ENCODE results near the gene CHIC2. TPM values are rescaled to one million over a fixed set of nuclear protein-coding genes. Genes with fewer than 3 reads are reported as not detected.

CHIC2 gene
- total and polyA plus RNA-seq, 2 experiments from 2014 or later, result 111 to 137 TPM

GRCh38 chr4:53963336-53963735 lies 101.1 kb downstream of the CHIC2 start:
- no peaks in the 10 kb centered on the region for H3K27me3 ChIP-seq (replicated peaks; ENCODE audit: insufficient read depth)
- no peak overlapping the region for H3K9ac ChIP-seq
- no peaks in the 10 kb centered on the region for H4K20me1 ChIP-seq (ENCODE audit: insufficient read depth)
- no peaks in the 10 kb centered on the region for H3K9me3 ChIP-seq (ENCODE audit: low read depth)
- H3K4me1 ChIP-seq (ENCODE audit: insufficient read depth), result peaks cover 44% of the 10 kb centered on the region
- peak overlapping the region; percentile 70 for H3K27ac ChIP-seq
- H3K4me3 ChIP-seq, result no peak overlapping the region
- no peaks in the 10 kb centered on the region for H3K36me3 ChIP-seq (ENCODE audit: low read depth)
- H3K79me2 ChIP-seq (ENCODE audit: insufficient read depth), result no peaks in the 10 kb centered on the region
- DNase-seq, result no peak
- TF ChIP-seq EZH2 (IDR thresholded peaks at IDR 0.05; ENCODE audit: insufficient read depth, poor library complexity, severe bottlenecking) (no peak), EZH2phosphoT487 (IDR thresholded peaks at IDR 0.05; ENCODE audit: insufficient read depth, low read depth) (no peak)
- no peak overlapping the region for H2AFZ ChIP-seq
- peaks cover 33% of the 10 kb centered on the region for H3F3A ChIP-seq (ENCODE audit: insufficient read depth)
- in situ Hi-C loops (cut with MboI), result no loop called here
- H3K9me2 ChIP-seq (ENCODE audit: insufficient read depth), result no peaks in the 10 kb centered on the region
- 95% methylated on average over 4 of the region's 4 CpGs for WGBS, 2 experiments (ENCODE audit: low coverage in 1 of 2, low lambda C conversion rate in 2 of 2, missing lambda C conversion rate in 2 of 2)
- H3K4me2 ChIP-seq (ENCODE audit: unreplicated experiment), result peak overlapping the region; percentile 55

- Histone ChIP-seq H3K4me2 (ENCODE audit: unreplicated experiment) (peak overlapping the region; percentile 55), H4K20me1 (ENCODE audit: insufficient read depth) (no peaks in the 10 kb centered on the region), H3F3A (ENCODE audit: insufficient read depth) (peaks cover 33% of the 10 kb centered on the region), H3K27me3 (replicated peaks; ENCODE audit: insufficient read depth) (no peaks in the 10 kb centered on the region), H3K79me2 (ENCODE audit: insufficient read depth) (no peaks in the 10 kb centered on the region), H3K9me2 (ENCODE audit: insufficient read depth) (no peaks in the 10 kb centered on the region), H3K9ac (peak overlapping the region; percentile 58), H3K36me3 (ENCODE audit: low read depth) (no peaks in the 10 kb centered on the region), H3K4me3 (peak overlapping the region; percentile 48), H3K27ac (peak overlapping the region; percentile 70), H3K4me1 (ENCODE audit: insufficient read depth) (peaks cover 38% of the 10 kb centered on the region), H3K9me3 (ENCODE audit: low read depth) (no peaks in the 10 kb centered on the region), H2AFZ (no peak overlapping the region)
- peak; percentile 88 for DNase-seq
- 24 to 25% methylated on average over 4 of the region's 4 CpGs for WGBS, 2 experiments (ENCODE audit: low coverage in 1 of 2, low lambda C conversion rate in 2 of 2, missing lambda C conversion rate in 2 of 2)
- TF ChIP-seq EZH2 (IDR thresholded peaks at IDR 0.05; ENCODE audit: insufficient read depth, poor library complexity, severe bottlenecking) (no peak), EZH2phosphoT487 (IDR thresholded peaks at IDR 0.05; ENCODE audit: insufficient read depth, low read depth) (no peak)
- in situ Hi-C loops (cut with MboI), result no loop called here
Observed at GRCh38 chr4:53962516-53963225, 101.7 kb downstream of the CHIC2 start.

GRCh38 chr4:53961351-53961750 lies 103.1 kb downstream of the CHIC2 start:
- Histone ChIP-seq H4K20me1 (ENCODE audit: insufficient read depth) (no peaks in the 10 kb centered on the region), H3K4me3 (no peak overlapping the region), H3K9ac (no peak overlapping the region), H3F3A (ENCODE audit: insufficient read depth) (peaks cover 33% of the 10 kb centered on the region), H3K4me1 (ENCODE audit: insufficient read depth) (peaks cover 35% of the 10 kb centered on the region), H3K9me2 (ENCODE audit: insufficient read depth) (no peaks in the 10 kb centered on the region), H3K27ac (no peak overlapping the region), H3K4me2 (ENCODE audit: unreplicated experiment) (peak overlapping the region; percentile 55), H2AFZ (no peak overlapping the region), H3K27me3 (replicated peaks; ENCODE audit: insufficient read depth) (no peaks in the 10 kb centered on the region), H3K9me3 (ENCODE audit: low read depth) (no peaks in the 10 kb centered on the region), H3K36me3 (ENCODE audit: low read depth) (no peaks in the 10 kb centered on the region), H3K79me2 (ENCODE audit: insufficient read depth) (no peaks in the 10 kb centered on the region)
- TF ChIP-seq EZH2phosphoT487 (IDR thresholded peaks at IDR 0.05; ENCODE audit: insufficient read depth, low read depth) (no peak), EZH2 (IDR thresholded peaks at IDR 0.05; ENCODE audit: insufficient read depth, poor library complexity, severe bottlenecking) (no peak)
- in situ Hi-C loops (cut with MboI), result no loop called here
- DNase-seq, result no peak
- WGBS, 2 experiments (ENCODE audit: low coverage in 1 of 2, low lambda C conversion rate in 2 of 2, missing lambda C conversion rate in 2 of 2), result 69 to 83% methylated on average over 1 of the region's 1 CpG

GRCh38 chr4:53960843-53961242 lies 103.6 kb downstream of the CHIC2 start:
- Histone ChIP-seq H3K4me2 (ENCODE audit: unreplicated experiment) (no peak overlapping the region), H2AFZ (no peak overlapping the region), H3K9me3 (ENCODE audit: low read depth) (no peaks in the 10 kb centered on the region), H3K27me3 (replicated peaks; ENCODE audit: insufficient read depth) (no peaks in the 10 kb centered on the region), H3K79me2 (ENCODE audit: insufficient read depth) (no peaks in the 10 kb centered on the region), H3K27ac (no peak overlapping the region), H4K20me1 (ENCODE audit: insufficient read depth) (no peaks in the 10 kb centered on the region), H3K4me1 (ENCODE audit: insufficient read depth) (peaks cover 35% of the 10 kb centered on the region), H3K9ac (no peak overlapping the region), H3K36me3 (ENCODE audit: low read depth) (no peaks in the 10 kb centered on the region), H3K4me3 (no peak overlapping the region), H3K9me2 (ENCODE audit: insufficient read depth) (no peaks in the 10 kb centered on the region), H3F3A (ENCODE audit: insufficient read depth) (peaks cover 33% of the 10 kb centered on the region)
- DNase-seq, result no peak
- in situ Hi-C loops (cut with MboI), result no loop called here
- TF ChIP-seq EZH2phosphoT487 (IDR thresholded peaks at IDR 0.05; ENCODE audit: insufficient read depth, low read depth) (no peak), EZH2 (IDR thresholded peaks at IDR 0.05; ENCODE audit: insufficient read depth, poor library complexity, severe bottlenecking) (no peak)
- 94 to 100% methylated on average over 5 of the region's 5 CpGs for WGBS, 2 experiments (ENCODE audit: low coverage in 1 of 2, low lambda C conversion rate in 2 of 2, missing lambda C conversion rate in 2 of 2)

Small RNA genes lying within 50 kb of the gene (small RNA-seq; reads per million reads assigned to genes)
- gene AC110792.1 (ENCODE audit: low read depth, low replicate concordance) (not detected), gene AC110792.3 (ENCODE audit: low read depth, low replicate concordance) (not detected)

Other genes with a start within 250 kb of the CHIC2 start
- gene GSX2, start 35.6 kb upstream of the CHIC2 start, total RNA-seq (2014; rRNA removed; shearing (Covaris generic)), result not detected in 2 replicates
- gene GSX2, start 35.6 kb upstream of the CHIC2 start, polyA plus RNA-seq (2016; fragmentation: Nextera tagmentation; extraction: Ambion mirVana), result not detected in 2 replicates
- 225 and 275 TPM in 2 replicates for gene PDGFRA, start 164.7 kb upstream of the CHIC2 start, total RNA-seq (2014; rRNA removed; shearing (Covaris generic))
- gene PDGFRA, start 164.7 kb upstream of the CHIC2 start, polyA plus RNA-seq (2016; fragmentation: Nextera tagmentation; extraction: Ambion mirVana), result 107 and 109 TPM in 2 replicates

All from GM23248 (cell line).